B cell (primary cell): ENCODE results near the gene NUAK2. TPM values are rescaled to one million over a fixed set of nuclear protein-coding genes. Genes with fewer than 3 reads are reported as not detected.
A peak's percentile ranks its signal among the peaks of the same experiment; 100 is the strongest.

Experiments used
- ATAC-seq: fragments of 200-7000 bp; cut with Tn5 transposase; one replicate; pipeline ENCODE4 v1.10.0; 2021; ENCODE audit warnings: low read depth, mild to moderate bottlenecking, moderate number of reproducible peaks, moderate library complexity
- CTCF ChIA-PET: fragments of 350-600 bp; sonication (Branson Sonifier 250); formaldehyde crosslinking; loops from one replicate; lab custom pipeline; 2021; ENCODE audit warnings: antibody characterized with exemption, inconsistent platforms; lab: Charles Lee
- POLR2A ChIA-PET: fragments of 350-600 bp; sonication (Branson Sonifier 250); formaldehyde crosslinking; loops from one replicate; lab custom pipeline; 2021; ENCODE audit warnings: antibody characterized with exemption; lab: Charles Lee
- DNase-seq: peaks from one replicate; pipeline ENCODE4 v3.0.0; 2013
- H2AFZ ChIP-seq: 2 replicates; pipeline ENCODE4 v1.6.1; 2012; ENCODE audit warnings: mild to moderate bottlenecking, low read depth, low read length; ENCODE audit not compliant: insufficient read depth, poor library complexity, severe bottlenecking
- H3K27ac ChIP-seq, 2 donors: 1 replicate in 1 of 2; 2 replicates in 1 of 2; pipeline ENCODE4 v1.5.1; 2012 to 2013; ENCODE audit warnings: low read length in 2 of 2, mild to moderate bottlenecking in 2 of 2, moderate library complexity in 1 of 2
- H3K27me3 ChIP-seq, 4 experiments: fragments of 200-600 bp in 1 of 4; sonication (generic) in 1 of 4; replicated peaks in 1 of 4; 1 replicate in 2 of 4; 2 replicates in 2 of 4; pipeline versions ENCODE4 v1.6.1 to v1.7.0; 2013 to 2016; ENCODE audit warnings: low read length in 3 of 4, mild to moderate bottlenecking in 2 of 4, mixed read lengths in 1 of 4, moderate library complexity in 1 of 4; ENCODE audit not compliant: insufficient read depth in 4 of 4, control insufficient read depth in 3 of 4; ENCODE audit errors: control extremely low read depth in 1 of 4
- H3K36me3 ChIP-seq, 2 experiments: replicated peaks in 1 of 2; 1 replicate in 1 of 2; 2 replicates in 1 of 2; pipeline versions ENCODE4 v1.6.1 to v1.7.1; 2013; ENCODE audit warnings: low read length in 1 of 2; ENCODE audit not compliant: insufficient read depth in 2 of 2, control insufficient read depth in 1 of 2; ENCODE audit errors: control extremely low read depth in 1 of 2, extremely low read depth in 1 of 2
- H3K4me1 ChIP-seq, 2 donors: fragments of 200-600 bp in 1 of 2; sonication (generic) in 1 of 2; 1 replicate in 1 of 2; 2 replicates in 1 of 2; pipeline versions ENCODE4 v1.5.1 to v1.6.1; 2013 to 2017; ENCODE audit warnings: low read length in 2 of 2; ENCODE audit not compliant: control insufficient read depth in 2 of 2, insufficient read depth in 2 of 2
- H3K4me2 ChIP-seq: replicated peaks from 2 replicates; pipeline ENCODE3; 2012; ENCODE audit warnings: mild to moderate bottlenecking, low read depth, low read length; ENCODE audit not compliant: poor library complexity, severe bottlenecking
- H3K4me3 ChIP-seq, 5 experiments: fragments of 200-600 bp in 1 of 5; sonication (generic) in 1 of 5; 1 replicate in 3 of 5; 2 replicates in 2 of 5; pipeline versions ENCODE4 v1.5.1 to v1.7.0; 2011 to 2016; ENCODE audit warnings: low read length in 4 of 5, mild to moderate bottlenecking in 4 of 5, low read depth in 2 of 5, control low read depth in 1 of 5, moderate library complexity in 1 of 5; ENCODE audit not compliant: insufficient read depth in 1 of 5; ENCODE audit errors: control extremely low read depth in 1 of 5, extremely low read depth in 1 of 5
- H3K79me2 ChIP-seq: fragments of 200-600 bp; sonication (generic); one replicate; pipeline ENCODE4 v1.6.0; 2016; ENCODE audit warnings: low read length; ENCODE audit not compliant: control insufficient read depth, insufficient read depth
- H3K9ac ChIP-seq: fragments of 200-600 bp; sonication (generic); 2 replicates; pipeline ENCODE4 v1.6.1; 2017; ENCODE audit warnings: mild to moderate bottlenecking, low read length, moderate library complexity
- H3K9me3 ChIP-seq, 3 donors: one replicate each; pipeline versions ENCODE4 v1.6.1 to v1.7.1; 2013; ENCODE audit warnings: low read length in 2 of 3; ENCODE audit not compliant: control insufficient read depth in 2 of 3, insufficient read depth in 1 of 3; ENCODE audit errors: control extremely low read depth in 1 of 3
- H4K20me1 ChIP-seq: 2 replicates; pipeline ENCODE4 v1.6.0; 2012; ENCODE audit warnings: mild to moderate bottlenecking, low read length; ENCODE audit not compliant: insufficient read depth, control insufficient read depth, poor library complexity, severe bottlenecking
- H3K27ac Mint-ChIP-seq: one replicate; pipeline ENCODE4 v1.8.0; 2021; ENCODE audit warnings: mixed read lengths
- H3K27me3 Mint-ChIP-seq: one replicate; pipeline ENCODE4 v1.8.0; 2021; ENCODE audit warnings: mixed read lengths
- H3K4me1 Mint-ChIP-seq: one replicate; pipeline ENCODE4 v1.8.0; 2021; ENCODE audit warnings: mixed read lengths
- H3K4me3 Mint-ChIP-seq: one replicate; pipeline ENCODE4 v1.8.0; 2021; ENCODE audit warnings: mixed read lengths
- H3K9me3 Mint-ChIP-seq: one replicate; pipeline ENCODE4 v1.8.0; 2022; ENCODE audit warnings: mixed read lengths; ENCODE audit not compliant: insufficient read depth
- CTCF ChIP-seq: fragments of 200-600 bp; IDR thresholded peaks from one replicate; pipeline ENCODE4 v1.8.0; 2022; ENCODE audit warnings: antibody characterized with exemption, mild to moderate bottlenecking
- EZH2 ChIP-seq: IDR thresholded peaks from 2 replicates; pipeline ENCODE4 v1.6.1; 2012; ENCODE audit warnings: borderline replicate concordance, low read depth, mild to moderate bottlenecking, moderate library complexity, low read length; ENCODE audit not compliant: insufficient read depth, poor library complexity, severe bottlenecking
- WGBS: methylation state at CpG from one replicate; pipeline ENCODE4 v1.1.5; 2013; ENCODE audit warnings: missing lambda C conversion rate; ENCODE audit not compliant: insufficient coverage; 5-methylcytosine and 5-hydroxymethylcytosine counted together
- intact Hi-C: fragments of 100-400 bp; cut with micrococcal nuclease; formaldehyde crosslinking; loops from one replicate; pipeline ENCODE4 v1.10.0; 2022
- polyA plus RNA-seq: library from polyadenylated mRNA; depleted of rRNA; stranded (reverse); fragments of >200 nt; gene quantifications from 2 replicates; pipeline ENCODE4 v1.2.3, GENCODE V29; 2012
- total RNA-seq, 2 donors: library from RNA; stranded (reverse); fragments of 120-200 nt in 1 of 2; gene quantifications; 1 replicate in 1 of 2; 2 replicates in 1 of 2; pipeline versions ENCODE4 v1.2.3 to v1.2.4, GENCODE V29; 2013 to 2022

Gene NUAK2
- total and polyA plus RNA-seq, 2 donors (not counting 1 experiment from before 2014, with no cell fraction given), result 37.9 to 102 TPM

- Histone ChIP-seq H3K4me1 (peaks cover 21 to 23% of the 10 kb centered on the region in 2 donors), H4K20me1 (peaks cover 21% of the 10 kb centered on the region), H3K36me3 (no peaks in the 10 kb centered on the region), H3K79me2 (peaks cover 67% of the 10 kb centered on the region), H3K27ac (no peak overlapping the region), H3K9me3 (no peaks in the 10 kb centered on the region), H3K4me2 (peak overlapping the region; percentile 51), H3K27me3 (peaks cover 0 to 6% (median 1%) of the 10 kb centered on the region in 4 experiments), H2AFZ (no peak overlapping the region), H3K4me3 (no peak overlapping the region), H3K9ac (no peak overlapping the region)
- Mint-ChIP-seq H3K4me1 (peaks cover 31% of the 10 kb centered on the region), H3K27me3 (peaks cover 14% of the 10 kb centered on the region), H3K4me3 (peak overlapping the region; percentile 61), H3K9me3 (no peaks in the 10 kb centered on the region), H3K27ac (peak overlapping the region; percentile 44)
- DNase-seq (no peak), ATAC-seq (no peak)
- intact Hi-C loops, result loop anchor here (1.0 to 5.0 kb wide), 5 partner anchors 11 to 97 kb away; partner anchors contain the start of gene TMCC2
- CTCF ChIA-PET, result interaction anchor here (0.6 to 32.7 kb wide), 21 partner anchors 8 to 356 kb away, joined by 3 to 2421 read pairs (median 8); partner anchors contain the start of genes NUAK2, SLC45A3 and TMCC2
- POLR2A ChIA-PET, result interaction anchor here (0.6 to 17.1 kb wide), 5 partner anchors 11 to 96 kb away, joined by 3 to 372 read pairs (median 8); no protein-coding TSS in a partner anchor
- WGBS, result 100% methylated on average over 1 of the region's 6 CpGs
- TF ChIP-seq EZH2 (no peak), CTCF (no peak)
Observed at GRCh38 chr1:205324781-205325180, 3.2 kb upstream of the NUAK2 start.

- Mint-ChIP-seq H3K4me1 (peaks cover 38% of the 10 kb centered on the region), H3K27me3 (peaks cover 8% of the 10 kb centered on the region), H3K4me3 (no peak overlapping the region), H3K9me3 (no peaks in the 10 kb centered on the region), H3K27ac (peak overlapping the region; percentile 12)
- DNase-seq (no peak), ATAC-seq (no peak)
- Histone ChIP-seq H3K9ac (no peak overlapping the region), H3K4me1 (peaks cover 28 to 30% of the 10 kb centered on the region in 2 donors), H3K4me2 (no peak overlapping the region), H3K4me3 (no peak overlapping the region), H3K79me2 (peaks cover 77% of the 10 kb centered on the region), H4K20me1 (peaks cover 31% of the 10 kb centered on the region), H3K36me3 (peaks cover 0 to 7% of the 10 kb centered on the region in 2 experiments), H3K9me3 (no peaks in the 10 kb centered on the region), H3K27ac (no peak overlapping the region), H3K27me3 (peaks cover 0 to 6% (median 0%) of the 10 kb centered on the region in 4 experiments), H2AFZ (no peak overlapping the region)
- CTCF ChIA-PET, result interaction anchor here (2.0 to 56.6 kb wide), 10 partner anchors 2 to 200 kb away, joined by 8 to 2421 read pairs (median 37); partner anchors contain the start of genes NUAK2 and TMCC2
- TF ChIP-seq EZH2 (no peak), CTCF (no peak)
- POLR2A ChIA-PET, result interaction anchor here (0.5 to 17.1 kb wide), 5 partner anchors 18 to 48 kb away, joined by 3 to 372 read pairs (median 8); no protein-coding TSS in a partner anchor
- no CpG with 5 or more reads among the region's 6 CpGs for WGBS
- intact Hi-C loops, result loop anchor here (5.0 kb wide), 1 partner anchor 96 kb away; the partner anchor contains the start of gene TMCC2
Observed at GRCh38 chr1:205323794-205324193, 2.2 kb upstream of the NUAK2 start.
